GM21381 (cell line): Measurements from ENCODE around the gene TNFRSF4.
"Not testable (repeated sequence)": the region's sequence is repeated elsewhere in the genome, so short reads cannot be mapped to it uniquely, and the experiment has no call there.

Experiments
- ATAC-seq: cut with Tn5 transposase; IDR thresholded peaks from one replicate; pipeline ENCODE4 v1.9.1; 2021; ENCODE audit warnings: mild to moderate bottlenecking, moderate library complexity; ENCODE audit not compliant: unreplicated experiment

Gene TNFRSF4

GRCh38 chr1:1204425-1204920, 9.5 kb downstream of the TNFRSF4 start:
- no peak for ATAC-seq

DNA sequence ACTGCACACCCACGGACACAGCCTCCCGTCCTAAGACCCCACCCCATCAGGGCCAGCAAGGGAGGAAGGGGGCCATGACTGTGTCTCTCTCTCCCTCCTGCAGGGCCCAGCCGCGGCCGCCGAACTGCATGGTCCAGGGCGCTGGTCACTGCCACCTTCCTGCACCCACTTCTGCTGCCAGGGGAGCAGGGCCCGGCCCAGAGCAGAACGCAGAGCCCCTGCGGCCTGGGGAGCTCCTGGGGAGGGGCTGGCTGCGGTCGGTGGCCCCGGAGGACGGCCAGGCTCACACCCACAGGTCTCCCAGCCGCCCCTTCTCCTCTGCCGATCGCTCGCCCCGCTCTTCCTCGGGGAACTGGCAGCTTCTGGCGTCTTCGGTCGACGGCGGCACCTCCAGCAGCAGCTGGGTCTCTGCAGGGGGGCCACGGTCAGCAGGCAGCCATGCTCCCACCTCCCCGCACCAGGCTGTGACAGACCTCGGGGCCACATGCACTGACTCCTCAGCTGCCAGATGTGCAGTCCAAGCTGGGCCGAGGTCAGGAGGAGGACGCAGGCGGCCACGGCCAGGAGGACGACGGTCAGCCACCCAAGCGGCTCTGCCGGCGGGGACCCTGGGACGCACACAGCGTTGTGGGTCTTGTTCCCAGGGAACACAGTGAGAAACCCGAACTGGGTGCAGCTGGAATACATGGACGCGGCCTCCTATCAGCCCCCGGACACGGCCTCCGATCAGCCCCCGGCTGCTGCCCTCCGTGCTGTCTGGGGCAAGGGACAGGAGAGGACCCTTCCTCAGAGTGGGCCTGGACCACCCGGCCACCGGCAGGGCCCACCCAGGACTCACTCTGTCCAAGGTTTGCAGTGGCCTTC, 10.2 kb downstream of the TNFRSF4 start:
- ATAC-seq, result no peak

- no peak for ATAC-seq
Observed at GRCh38 chr1:1202831-1203560, 11.0 kb downstream of the TNFRSF4 start.

- no peak for ATAC-seq
Observed at GRCh38 chr1:1200876-1201810, 12.8 kb downstream of the TNFRSF4 start.

GRCh38 chr1:1199961-1200875, 13.7 kb downstream of the TNFRSF4 start:
- ATAC-seq, result no peak

DNA sequence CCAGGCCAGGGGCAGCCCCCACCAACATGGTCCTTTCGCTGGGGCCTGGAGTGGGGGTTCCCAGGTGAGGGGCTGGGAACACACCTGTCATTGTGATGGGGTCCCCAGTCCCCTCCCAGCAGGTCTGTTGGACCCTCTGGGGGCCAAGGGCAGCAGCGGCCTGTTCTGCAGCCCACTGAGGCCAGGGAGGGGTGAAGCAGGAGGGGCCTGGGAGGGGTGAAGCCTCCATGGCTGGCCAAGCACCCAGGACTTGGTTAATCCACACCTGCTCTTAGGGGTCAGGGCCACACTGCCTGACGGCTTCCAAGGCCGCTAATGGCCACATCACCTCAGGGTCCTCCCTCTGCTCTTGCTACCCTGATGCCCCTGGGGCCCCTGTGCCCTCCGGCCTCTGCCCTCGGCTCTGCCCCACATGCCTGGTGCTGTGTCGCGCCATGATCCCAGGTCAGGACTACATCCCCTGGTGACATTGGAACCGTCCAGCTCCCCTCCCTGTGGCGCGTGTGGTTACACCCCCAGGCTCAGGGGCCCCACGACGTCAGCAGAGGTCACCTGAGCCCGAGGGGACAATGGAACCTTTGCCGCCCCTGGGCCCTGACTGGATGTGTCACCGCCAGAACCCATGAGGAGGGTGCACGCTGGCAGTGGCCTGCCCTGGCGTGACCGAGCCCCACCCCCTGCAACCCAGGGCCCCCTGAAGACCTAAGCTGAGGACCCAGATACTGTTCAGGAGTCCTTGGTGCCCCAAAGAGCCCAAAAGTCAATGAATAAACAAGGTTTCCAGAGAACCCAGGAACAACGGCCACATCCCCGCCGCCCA, 14.6 kb downstream of the TNFRSF4 start:
- no peak for ATAC-seq

DNA sequence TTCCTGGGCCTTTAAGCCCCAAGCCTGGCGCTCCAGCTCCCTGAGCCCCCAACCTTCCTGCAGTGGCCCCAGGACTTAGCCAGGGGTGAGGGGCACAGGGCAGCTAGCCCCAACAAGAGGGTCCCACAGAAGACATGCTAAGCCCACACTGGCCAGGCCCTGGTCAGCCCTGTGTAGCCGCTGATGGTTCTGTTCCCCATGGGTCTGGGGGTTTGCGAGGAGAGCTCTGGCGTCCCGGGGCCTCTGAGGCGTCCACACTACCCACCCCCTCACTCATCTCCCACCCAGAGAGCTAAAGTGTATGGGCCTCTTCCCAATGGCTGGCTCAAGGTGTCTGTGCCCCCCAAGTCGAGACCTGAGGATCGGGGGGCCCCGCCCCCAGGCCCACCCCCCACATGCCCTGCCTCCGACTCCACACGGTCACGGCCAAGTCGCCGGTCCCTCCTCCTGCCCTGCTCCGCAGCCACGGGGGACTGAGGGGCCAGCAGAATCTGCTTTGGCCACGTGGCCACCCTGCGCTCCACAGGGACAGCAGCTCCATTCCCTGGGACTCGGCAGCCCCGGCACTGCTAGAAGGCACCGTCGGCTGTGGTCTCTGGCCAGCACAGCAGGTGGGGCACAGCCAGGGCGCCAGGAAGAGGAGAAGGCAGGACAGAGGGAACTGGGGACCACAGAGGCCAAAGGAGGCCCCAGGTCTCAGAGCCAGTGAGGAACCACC, 15.4 kb downstream of the TNFRSF4 start:
- no peak for ATAC-seq

GRCh38 chr1:1197551-1198422, 16.2 kb downstream of the TNFRSF4 start:
- no peak for ATAC-seq

DNA sequence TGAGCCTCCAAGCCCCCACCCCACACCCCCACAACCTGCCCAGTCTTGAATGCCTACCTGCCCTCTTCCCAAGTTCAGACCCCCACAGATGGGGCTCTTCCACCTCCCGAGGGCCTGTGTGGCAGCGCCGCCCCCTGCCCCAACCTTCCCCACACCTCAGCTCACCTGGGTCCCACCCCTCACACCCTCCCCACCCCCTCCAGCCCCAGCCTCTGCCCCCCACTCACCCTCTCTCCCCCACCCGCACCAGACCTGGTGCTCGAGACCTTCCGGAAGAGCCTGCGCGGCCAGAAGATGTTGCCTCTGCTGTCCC, 16.8 kb downstream of the TNFRSF4 start:
- no peak for ATAC-seq

DNA sequence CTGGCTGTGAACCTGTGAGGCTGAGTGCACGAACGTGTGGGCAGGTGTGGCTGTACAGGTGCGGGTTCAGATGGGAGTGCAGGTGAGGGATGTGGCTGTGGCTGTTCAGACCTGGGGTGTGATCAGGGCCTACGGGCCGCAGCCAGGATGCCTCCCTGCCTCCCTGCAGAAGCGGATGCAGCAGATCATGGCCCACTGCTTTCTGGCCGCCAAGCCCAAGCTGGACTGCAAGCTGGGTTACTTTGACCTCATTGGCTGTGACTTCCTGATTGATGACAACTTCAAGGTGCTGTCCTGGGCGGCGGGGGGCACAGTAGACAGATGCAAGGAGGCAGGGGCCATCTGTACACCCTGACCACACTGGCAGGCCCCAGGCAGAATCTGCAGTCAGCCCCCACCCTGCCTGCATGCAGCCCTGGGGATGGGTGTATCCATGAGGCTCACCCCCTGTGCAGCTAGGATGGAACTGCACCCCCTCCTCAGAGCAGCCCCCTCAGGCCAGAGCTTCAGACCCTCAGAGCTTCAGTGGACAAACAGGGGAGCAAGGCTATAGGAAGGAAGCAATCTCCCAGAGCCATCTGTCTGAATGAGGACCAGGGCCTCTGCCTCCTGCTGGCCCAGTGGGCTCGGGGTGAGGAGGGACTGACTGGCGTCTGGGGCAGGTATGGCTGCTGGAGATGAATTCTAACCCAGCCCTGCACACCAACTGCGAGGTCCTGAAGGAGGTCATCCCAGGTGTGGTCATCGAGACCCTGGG, 17.3 kb downstream of the TNFRSF4 start:
- ATAC-seq, result no peak

GRCh38 chr1:1195726-1196125, 18.2 kb downstream of the TNFRSF4 start:
- ATAC-seq, result not testable (repeated sequence)

DNA sequence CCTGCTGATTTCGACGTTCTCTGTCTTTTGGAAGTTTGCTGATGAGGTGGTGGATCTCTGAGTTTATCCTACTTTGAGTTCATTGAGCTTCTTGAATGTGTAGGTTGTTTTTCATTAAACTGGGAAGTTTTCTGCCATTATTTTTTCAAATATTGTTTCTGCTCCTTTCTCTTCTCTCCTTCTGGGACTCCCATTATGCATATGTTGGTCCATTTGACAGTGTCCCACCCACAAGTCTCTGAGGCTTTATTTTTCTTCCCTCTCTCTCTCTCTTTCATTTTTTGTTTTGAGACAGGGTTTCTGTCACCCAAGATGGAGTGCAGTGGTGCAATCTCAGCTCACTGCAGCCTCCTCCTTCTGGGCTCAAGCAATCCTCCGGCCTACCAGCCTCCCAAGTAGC, 19.2 kb downstream of the TNFRSF4 start:
- no peak for ATAC-seq

GRCh38 chr1:1191734-1192133, 22.2 kb downstream of the TNFRSF4 start:
- no peak for ATAC-seq

DNA sequence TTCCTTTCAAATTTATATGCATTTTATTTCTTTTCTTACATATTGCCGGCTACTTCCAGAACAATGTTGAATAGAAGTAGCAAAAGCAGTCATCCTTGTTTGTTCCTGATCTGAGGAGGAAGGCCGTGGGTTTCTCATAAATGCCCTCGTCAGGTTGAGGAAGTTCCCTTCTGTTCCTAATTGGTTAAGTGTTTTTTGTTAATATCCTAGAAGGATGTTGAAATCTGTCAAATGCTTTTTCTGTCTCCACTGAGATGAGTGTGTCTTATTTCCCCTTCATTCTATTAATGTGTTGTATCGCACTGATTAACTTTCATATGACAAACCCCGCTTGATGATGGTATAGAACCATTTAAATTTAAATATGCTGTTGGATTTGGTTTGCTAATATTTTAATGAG, 24.8 kb downstream of the TNFRSF4 start:
- no peak for ATAC-seq

DNA sequence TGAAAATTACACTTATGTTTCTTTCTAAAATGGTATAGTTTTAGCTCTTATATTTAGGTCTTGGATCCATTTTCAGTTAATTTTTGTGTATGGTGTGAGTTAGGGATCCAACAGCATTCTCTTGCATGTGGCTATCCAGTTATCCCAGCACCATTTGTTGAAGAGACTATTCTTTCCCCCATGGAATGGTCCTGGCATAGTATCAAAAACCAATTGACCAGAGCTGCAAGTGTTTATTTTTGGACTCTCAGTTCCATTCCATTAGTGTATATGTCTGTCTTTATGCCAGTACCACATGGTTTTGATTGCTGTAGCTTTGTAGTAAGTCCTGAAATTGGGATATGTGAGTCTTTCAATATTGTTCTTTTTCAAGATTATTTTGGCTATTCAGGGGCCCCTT, 26.0 kb downstream of the TNFRSF4 start:
- ATAC-seq, result no peak

- no peak for ATAC-seq
Observed at GRCh38 chr1:1185101-1185765, 28.7 kb downstream of the TNFRSF4 start.
